ENCODE measurements around the gene XRCC3. TPM values are rescaled to one million over a fixed set of nuclear protein-coding genes. Genes with fewer than 3 reads are reported as not detected.

The XRCC3 gene
- total and polyA plus RNA-seq, 2 experiments from 2014 or later, result 20.4 to 72.9 TPM

GRCh38 chr14:103737432-103738045 lies 22.3 kb upstream of the XRCC3 start:
- Histone ChIP-seq H3K4me1 (ENCODE audit: insufficient read depth) (no peaks in the 10 kb centered on the region), H3K9me2 (ENCODE audit: insufficient read depth) (no peaks in the 10 kb centered on the region), H3K27ac (ENCODE audit: low read depth) (no peak overlapping the region), H3K79me2 (replicated peaks; ENCODE audit: insufficient read depth) (no peaks in the 10 kb centered on the region), H3K36me3 (ENCODE audit: insufficient read depth) (no peaks in the 10 kb centered on the region), H3K27me3 (ENCODE audit: insufficient read depth) (no peaks in the 10 kb centered on the region), H3F3A (replicated peaks; ENCODE audit: low read depth) (no peaks in the 10 kb centered on the region), H3K4me3 (no peak overlapping the region), H4K20me1 (replicated peaks; ENCODE audit: insufficient read depth) (no peaks in the 10 kb centered on the region), H2AFZ (no peak overlapping the region), H3K4me2 (no peak overlapping the region)
- peaks cover 13% of the 10 kb centered on the region for H3K27me3 Mint-ChIP-seq (ENCODE audit: insufficient read depth, low read depth, poor library complexity)
- H3K4me1 Mint-ChIP-seq, result peaks cover 24% of the 10 kb centered on the region
- H3K27ac Mint-ChIP-seq, result no peak overlapping the region
- no peak overlapping the region for H3K4me3 Mint-ChIP-seq
- H3K9me3 Mint-ChIP-seq, result no peaks in the 10 kb centered on the region
- TF ChIP-seq ZNF114 (CRISPR knock-in tag; IDR thresholded peaks at IDR 0.05) (no peak), STAT1 (IDR thresholded peaks at IDR 0.05; ENCODE audit: unreplicated experiment) (no peak), CTCF (conservative IDR thresholded peaks at IDR 0.05; ENCODE audit: low read depth in 2 of 2) (no peak), JUNB (IDR thresholded peaks at IDR 0.05; ENCODE audit: unreplicated experiment) (no peak), EZH2 (IDR thresholded peaks at IDR 0.05; ENCODE audit: low read depth, unreplicated experiment) (no peak), POLR2AphosphoS5 (IDR thresholded peaks at IDR 0.05; ENCODE audit: low read depth) (no peak), EZH2phosphoT487 (IDR thresholded peaks at IDR 0.05; ENCODE audit: unreplicated experiment) (no peak)
- peaks cover 26% of the 10 kb centered on the region for H3K36me3 Mint-ChIP-seq (ENCODE audit: low read depth)
- DNase-seq (ENCODE audit: low spot score) (no peak), ATAC-seq (no peak)

DNA sequence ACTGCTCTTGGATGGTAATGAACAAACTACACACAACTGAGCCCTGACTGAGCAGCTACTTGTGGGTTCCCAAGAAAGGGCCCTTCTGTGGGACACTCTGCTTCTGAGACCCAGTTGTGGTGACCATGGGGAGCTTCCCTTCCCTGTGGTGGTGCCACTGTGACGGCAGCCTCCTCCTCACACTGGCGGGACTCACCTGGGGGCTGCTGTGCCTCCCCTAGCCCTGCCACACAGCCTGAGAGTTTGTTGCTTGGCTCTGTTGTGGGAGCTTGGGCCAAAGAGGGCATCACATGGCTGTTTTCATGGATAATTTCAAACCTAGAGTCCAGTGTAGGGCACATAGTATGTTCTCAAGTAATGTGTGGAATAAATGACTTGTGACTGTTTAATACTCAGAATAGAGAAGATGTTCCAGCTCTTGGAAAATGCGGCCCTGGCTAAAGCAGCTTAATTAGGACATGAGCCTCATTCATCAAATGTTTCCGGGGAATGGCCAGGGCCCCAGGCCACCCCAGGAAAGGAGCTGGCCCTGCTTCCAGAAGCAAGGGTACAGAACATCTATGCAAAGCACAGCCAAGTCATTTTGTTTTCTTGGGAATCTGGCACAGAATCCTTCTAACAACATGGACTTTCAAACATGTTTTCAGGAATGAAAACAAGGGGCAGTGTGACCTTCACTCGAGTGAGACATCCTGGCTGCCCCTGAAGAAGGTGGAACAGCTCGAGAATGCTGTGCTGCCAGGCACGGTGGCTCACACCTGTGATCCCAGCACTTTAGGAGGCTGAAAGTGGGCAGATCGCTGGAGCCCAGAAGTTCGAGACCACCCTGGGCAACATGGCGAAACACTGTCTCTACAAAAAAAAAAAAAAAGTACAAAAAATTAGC lies 21.5 kb upstream of the XRCC3 start:
- ATAC-seq (no peak), DNase-seq (ENCODE audit: low spot score) (no peak)
- Mint-ChIP-seq H3K9me3 (no peaks in the 10 kb centered on the region), H3K27ac (no peak overlapping the region), H3K4me1 (peaks cover 20% of the 10 kb centered on the region), H3K27me3 (ENCODE audit: insufficient read depth, low read depth, poor library complexity) (peaks cover 10% of the 10 kb centered on the region), H3K36me3 (ENCODE audit: low read depth) (peaks cover 26% of the 10 kb centered on the region), H3K4me3 (no peak overlapping the region)
- H3F3A ChIP-seq (replicated peaks; ENCODE audit: low read depth), result no peaks in the 10 kb centered on the region
- H3K27ac ChIP-seq (ENCODE audit: low read depth), result no peak overlapping the region
- H3K36me3 ChIP-seq (ENCODE audit: insufficient read depth), result no peaks in the 10 kb centered on the region
- no peak overlapping the region for H3K4me2 ChIP-seq
- no peaks in the 10 kb centered on the region for H3K79me2 ChIP-seq (replicated peaks; ENCODE audit: insufficient read depth)
- H3K4me1 ChIP-seq (ENCODE audit: insufficient read depth), result no peaks in the 10 kb centered on the region
- TF ChIP-seq POLR2AphosphoS5 (IDR thresholded peaks at IDR 0.05; ENCODE audit: low read depth) (no peak), EZH2phosphoT487 (IDR thresholded peaks at IDR 0.05; ENCODE audit: unreplicated experiment) (no peak), CREB1 (CRISPR knock-in tag; IDR thresholded peaks at IDR 0.05; ENCODE audit: low read depth) (no peak), JUNB (IDR thresholded peaks at IDR 0.05; ENCODE audit: unreplicated experiment) (no peak), CTCF (conservative IDR thresholded peaks at IDR 0.05; ENCODE audit: low read depth in 2 of 2) (no peak)
- TF ChIP-seq, protein P1, sequence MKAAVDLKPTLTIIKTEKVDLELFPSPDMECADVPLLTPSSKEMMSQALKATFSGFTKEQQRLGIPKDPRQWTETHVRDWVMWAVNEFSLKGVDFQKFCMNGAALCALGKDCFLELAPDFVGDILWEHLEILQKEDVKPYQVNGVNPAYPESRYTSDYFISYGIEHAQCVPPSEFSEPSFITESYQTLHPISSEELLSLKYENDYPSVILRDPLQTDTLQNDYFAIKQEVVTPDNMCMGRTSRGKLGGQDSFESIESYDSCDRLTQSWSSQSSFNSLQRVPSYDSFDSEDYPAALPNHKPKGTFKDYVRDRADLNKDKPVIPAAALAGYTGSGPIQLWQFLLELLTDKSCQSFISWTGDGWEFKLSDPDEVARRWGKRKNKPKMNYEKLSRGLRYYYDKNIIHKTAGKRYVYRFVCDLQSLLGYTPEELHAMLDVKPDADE (IDR thresholded peaks at IDR 0.05), result no peak
- H3K27me3 ChIP-seq (ENCODE audit: insufficient read depth), result no peaks in the 10 kb centered on the region
- H3K9me2 ChIP-seq (ENCODE audit: insufficient read depth), result no peaks in the 10 kb centered on the region
- H4K20me1 ChIP-seq (replicated peaks; ENCODE audit: insufficient read depth), result no peaks in the 10 kb centered on the region
- no peak overlapping the region for H3K4me3 ChIP-seq
- no peak overlapping the region for H2AFZ ChIP-seq

Measured in GM23338 (cell line).